Measurements from ENCODE around the gene SLC41A2. TPM values are rescaled to one million over a fixed set of nuclear protein-coding genes. Genes with fewer than 3 reads are reported as not detected.
A peak's percentile ranks its signal among the peaks of the same experiment; 100 is the strongest.

Gene SLC41A2
- total and polyA plus RNA-seq, 10 of the 15 experiments (the other 5 are each of a cell fraction or from before 2014, with no cell fraction given), result 3.5 to 19.0 (median 11.3) TPM

- TF ChIP-seq, protein P1, sequence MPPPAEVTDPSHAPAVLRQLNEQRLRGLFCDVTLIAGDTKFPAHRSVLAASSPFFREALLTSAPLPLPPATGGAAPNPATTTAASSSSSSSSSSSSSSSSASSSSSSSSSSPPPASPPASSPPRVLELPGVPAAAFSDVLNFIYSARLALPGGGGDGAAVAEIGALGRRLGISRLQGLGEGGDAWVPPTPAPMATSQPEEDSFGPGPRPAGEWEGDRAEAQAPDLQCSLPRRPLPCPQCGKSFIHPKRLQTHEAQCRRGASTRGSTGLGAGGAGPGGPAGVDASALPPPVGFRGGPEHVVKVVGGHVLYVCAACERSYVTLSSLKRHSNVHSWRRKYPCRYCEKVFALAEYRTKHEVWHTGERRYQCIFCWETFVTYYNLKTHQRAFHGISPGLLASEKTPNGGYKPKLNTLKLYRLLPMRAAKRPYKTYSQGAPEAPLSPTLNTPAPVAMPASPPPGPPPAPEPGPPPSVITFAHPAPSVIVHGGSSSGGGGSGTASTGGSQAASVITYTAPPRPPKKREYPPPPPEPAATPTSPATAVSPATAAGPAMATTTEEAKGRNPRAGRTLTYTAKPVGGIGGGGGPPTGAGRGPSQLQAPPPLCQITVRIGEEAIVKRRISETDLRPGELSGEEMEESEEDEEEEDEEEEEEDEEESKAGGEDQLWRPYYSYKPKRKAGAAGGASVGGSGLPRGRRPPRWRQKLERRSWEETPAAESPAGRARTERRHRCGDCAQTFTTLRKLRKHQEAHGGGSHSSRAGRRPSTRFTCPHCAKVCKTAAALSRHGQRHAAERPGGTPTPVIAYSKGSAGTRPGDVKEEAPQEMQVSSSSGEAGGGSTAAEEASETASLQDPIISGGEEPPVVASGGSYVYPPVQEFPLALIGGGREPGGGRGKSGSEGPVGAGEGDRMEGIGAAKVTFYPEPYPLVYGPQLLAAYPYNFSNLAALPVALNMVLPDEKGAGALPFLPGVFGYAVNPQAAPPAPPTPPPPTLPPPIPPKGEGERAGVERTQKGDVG (CRISPR knock-in tag; IDR thresholded peaks at IDR 0.05), result no peak
- TF ChIP-seq EGR1 (IDR thresholded peaks at IDR 0.05; ENCODE audit: borderline replicate concordance in 1 of 2, low read depth in 2 of 2, low read length in 2 of 2) (no peak), ZBTB40 (IDR thresholded peaks at IDR 0.05; ENCODE audit: borderline replicate concordance) (no peak), HDAC2 (IDR thresholded peaks at IDR 0.05) (no peak), MXI1 (IDR thresholded peaks at IDR 0.05; ENCODE audit: low read depth, low read length) (no peak), CEBPZ (IDR thresholded peaks at IDR 0.05; ENCODE audit: low read depth, low read length) (no peak), DPF2 (IDR thresholded peaks at IDR 0.05) (peak; percentile 99), ZNF384 (IDR thresholded peaks at IDR 0.05; ENCODE audit: borderline replicate concordance, low read depth, low read length) (no peak), MAX (IDR thresholded peaks at IDR 0.05; ENCODE audit: low read depth, low read length) (no peak), FOXM1 (IDR thresholded peaks at IDR 0.05; ENCODE audit: low read depth, low read length) (peak; percentile 87), ATF3 (IDR thresholded peaks at IDR 0.05; ENCODE audit: borderline replicate concordance, extremely low read depth, low read depth, low read length) (no peak), RFX5 (IDR thresholded peaks at IDR 0.05; ENCODE audit: low read depth, low read length) (no peak), GABPA (IDR thresholded peaks at IDR 0.05; ENCODE audit: low read depth) (peak; percentile 68; the same call in 1 of the 2 replicates), RAD21 (IDR thresholded peaks at IDR 0.05; ENCODE audit: insufficient read depth, low read depth, low read length) (0 out of 2 replicates have a peak, but pooled peaks have one; percentile 3)
- TF ChIP-seq, protein P2, sequence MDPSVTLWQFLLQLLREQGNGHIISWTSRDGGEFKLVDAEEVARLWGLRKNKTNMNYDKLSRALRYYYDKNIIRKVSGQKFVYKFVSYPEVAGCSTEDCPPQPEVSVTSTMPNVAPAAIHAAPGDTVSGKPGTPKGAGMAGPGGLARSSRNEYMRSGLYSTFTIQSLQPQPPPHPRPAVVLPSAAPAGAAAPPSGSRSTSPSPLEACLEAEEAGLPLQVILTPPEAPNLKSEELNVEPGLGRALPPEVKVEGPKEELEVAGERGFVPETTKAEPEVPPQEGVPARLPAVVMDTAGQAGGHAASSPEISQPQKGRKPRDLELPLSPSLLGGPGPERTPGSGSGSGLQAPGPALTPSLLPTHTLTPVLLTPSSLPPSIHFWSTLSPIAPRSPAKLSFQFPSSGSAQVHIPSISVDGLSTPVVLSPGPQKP (IDR thresholded peaks at IDR 0.05; ENCODE audit: low read depth, low read length), result no peak
Measured at GRCh38 chr12:104930388-104931326, 27.4 kb downstream of the SLC41A2 start (continued).

Measured in GM12878 (cell line).